GM12873 (cell line): ENCODE measurements around the gene SPATA20.

Source experiments
- CTCF ChIP-seq: IDR thresholded peaks from 2 replicates; pipeline ENCODE4 v1.5.1; 2012; ENCODE audit warnings: low read depth, mild to moderate bottlenecking, moderate library complexity, low read length, control low read depth; ENCODE audit not compliant: insufficient read depth; ENCODE audit errors: missing control alignments

SPATA20 gene

DNA sequence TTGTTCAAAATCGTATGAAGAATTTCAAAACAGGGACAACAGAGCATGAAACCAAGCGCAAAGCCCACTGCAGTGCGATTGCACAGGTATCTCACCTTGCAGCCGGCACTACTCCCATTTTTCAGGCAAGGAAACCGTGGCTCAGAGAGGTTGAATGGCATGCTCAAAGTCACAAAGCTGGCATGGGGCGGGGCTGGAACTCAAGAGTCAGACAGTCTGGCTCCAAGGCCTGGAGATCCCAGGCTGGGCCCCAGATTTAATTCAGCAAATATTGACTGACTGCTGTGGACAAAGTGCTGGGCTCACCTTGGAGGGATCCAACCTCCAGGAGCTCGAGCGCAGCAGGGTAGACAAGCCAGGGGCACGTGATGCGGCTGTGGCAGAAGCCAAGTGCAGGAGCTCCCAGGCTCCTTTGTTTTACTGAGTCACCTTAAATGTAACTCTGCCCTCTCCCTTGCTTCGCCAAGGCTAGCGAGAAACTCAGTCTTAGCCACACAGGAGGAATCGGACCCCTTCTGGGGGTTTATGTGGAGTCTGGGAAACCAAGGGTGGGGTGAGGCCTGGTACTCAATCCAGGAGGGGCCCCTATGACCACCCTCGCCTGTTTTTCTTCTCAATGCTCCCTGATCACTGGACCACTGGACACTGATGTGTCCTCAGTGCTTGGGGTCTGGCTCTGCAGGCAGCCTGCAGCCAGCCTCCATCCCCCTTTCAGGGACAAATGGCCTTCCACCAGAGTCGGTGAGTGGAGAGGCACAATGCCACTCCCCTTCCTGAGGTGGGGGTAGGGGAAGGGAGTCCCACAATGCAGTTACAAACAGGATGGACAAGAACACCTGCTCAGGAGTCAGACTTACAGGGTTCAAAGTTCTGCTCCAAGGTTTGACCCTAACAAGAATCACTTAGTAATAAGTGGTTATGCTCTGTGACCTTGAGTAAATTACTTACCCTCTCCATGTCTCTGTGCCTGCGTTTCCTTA is 3.9 kb upstream of the SPATA20 start:
- no peak for TF ChIP-seq CTCF

- no peak for TF ChIP-seq CTCF
These were observed 2.5 kb upstream of the SPATA20 start for GRCh38 chr17:50544516-50544915.

DNA sequence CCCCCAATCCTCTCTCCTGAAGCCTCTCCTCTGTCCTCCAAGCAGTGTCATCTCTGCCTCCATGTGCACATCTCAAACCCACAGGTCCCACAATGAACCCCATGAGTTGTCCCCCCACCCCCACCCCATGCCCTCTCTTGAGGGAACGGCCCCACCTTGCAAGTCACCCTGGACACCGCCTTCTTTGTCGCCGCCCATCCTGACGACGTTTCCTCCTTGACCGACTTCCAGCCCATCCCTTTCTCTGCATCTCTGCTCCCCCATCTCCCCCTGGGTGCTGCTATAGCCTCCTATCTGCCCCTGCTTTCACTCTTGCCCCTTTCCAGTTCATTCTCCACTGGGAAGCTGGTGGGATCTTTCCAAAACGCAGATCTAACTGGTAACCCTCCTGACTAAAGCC is 1.7 kb upstream of the SPATA20 start:
- TF ChIP-seq CTCF = no peak

GRCh38 chr17:50546701-50547034 is 306 bp upstream of the SPATA20 start:
- no peak for TF ChIP-seq CTCF

GRCh38 chr17:50547736-50548083 is 736 bp downstream of the SPATA20 start:
- TF ChIP-seq CTCF = no peak

GRCh38 chr17:50548831-50549230 is 1.9 kb downstream of the SPATA20 start:
- TF ChIP-seq CTCF = no peak

DNA sequence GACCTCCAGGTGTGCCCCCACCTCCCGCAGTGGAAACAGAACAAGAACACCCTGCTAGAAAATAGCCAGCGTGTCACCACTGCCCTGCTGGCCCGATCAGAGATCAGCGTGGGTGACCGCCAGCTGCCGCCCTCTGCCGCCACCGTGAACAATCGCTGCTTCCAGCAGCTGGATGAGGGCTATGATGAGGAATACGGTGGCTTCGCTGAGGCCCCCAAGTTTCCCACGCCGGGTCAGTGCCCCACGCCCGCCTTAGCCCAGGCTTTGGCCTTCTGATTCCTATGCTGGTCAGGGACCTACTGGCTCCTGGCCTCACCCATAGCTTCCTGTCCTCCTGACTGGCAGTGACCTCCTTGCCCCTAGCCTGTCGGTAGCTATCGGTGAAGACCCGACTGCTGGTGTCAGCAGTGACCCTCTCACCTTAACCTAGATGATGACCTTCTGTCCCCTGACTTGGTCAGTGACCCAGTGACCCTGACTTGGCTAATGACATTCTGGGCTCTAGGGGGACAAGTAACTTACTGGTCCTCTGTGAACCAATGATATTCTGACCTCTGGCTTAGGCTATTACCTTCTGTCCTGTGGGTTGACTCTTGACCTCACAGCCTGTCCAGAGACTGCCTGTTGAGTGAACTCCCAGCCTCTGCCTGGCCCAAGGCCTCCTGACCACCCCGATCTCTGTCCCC is 2.4 kb downstream of the SPATA20 start:
- no peak for TF ChIP-seq CTCF
